SU-DHL-6 (cell line): ENCODE results near the gene CKM.

Experiments used
- H2AFZ ChIP-seq: fragments of 200-600 bp; sonication (generic); 2 replicates; pipeline ENCODE4 v1.6.1; 2014; ENCODE audit warnings: low read depth, mild to moderate bottlenecking, moderate library complexity, mixed read lengths, antibody characterized with exemption, low read length; ENCODE audit not compliant: severe bottlenecking
- H3F3A ChIP-seq: fragments of 200-600 bp; shearing (Covaris generic); 2 replicates; pipeline ENCODE4 v1.6.0; 2016; ENCODE audit warnings: antibody characterized with exemption, mild to moderate bottlenecking; ENCODE audit not compliant: insufficient read depth
- H3K27ac ChIP-seq: fragments of 200-600 bp; sonication (generic); 2 replicates; pipeline ENCODE4 v1.5.1; 2016; ENCODE audit warnings: low read depth, mild to moderate bottlenecking, low read length, moderate library complexity, mixed read lengths
- H3K27me3 ChIP-seq: fragments of 200-600 bp; sonication (generic), shearing (Covaris generic); 2 replicates; pipeline ENCODE4 v1.6.0; 2014; ENCODE audit warnings: mild to moderate bottlenecking, low read length
- H3K36me3 ChIP-seq: fragments of 200-600 bp; sonication (generic); 2 replicates; pipeline ENCODE4 v1.6.1; 2014; ENCODE audit warnings: mild to moderate bottlenecking, low read length, mixed read lengths
- H3K4me2 ChIP-seq: fragments of 300-600, 200-600 bp; shearing (Covaris generic), sonication (generic); 2 replicates; pipeline ENCODE4 v1.6.0; 2014; ENCODE audit warnings: low read length, low read depth, mild to moderate bottlenecking; ENCODE audit not compliant: poor library complexity, severe bottlenecking
- H3K4me3 ChIP-seq: fragments of 200-600 bp; sonication (generic); 2 replicates; pipeline ENCODE4 v1.5.1; 2014; ENCODE audit warnings: antibody characterized with exemption, low read length, mild to moderate bottlenecking, mixed read lengths; ENCODE audit not compliant: insufficient read depth, poor library complexity, severe bottlenecking
- H3K79me2 ChIP-seq: fragments of 200-600 bp; sonication (generic); 2 replicates; pipeline ENCODE4 v1.6.1; 2014; ENCODE audit warnings: mild to moderate bottlenecking, low read length, moderate library complexity; ENCODE audit not compliant: insufficient read depth
- H3K9ac ChIP-seq: fragments of 200-600 bp; sonication (generic); 2 replicates; pipeline ENCODE4 v1.7.0; 2014; ENCODE audit warnings: mild to moderate bottlenecking, low read length
- H3K9me2 ChIP-seq: fragments of 200-600 bp; sonication (generic); replicated peaks from 2 replicates; pipeline ENCODE4 v1.6.1; 2014; ENCODE audit warnings: low read length; ENCODE audit not compliant: insufficient read depth
- H3K9me3 ChIP-seq: fragments of 200-600 bp; sonication (generic); 2 replicates; pipeline ENCODE4 v1.6.1; 2014; ENCODE audit warnings: low read length, mixed read lengths; ENCODE audit not compliant: insufficient read depth
- H4K20me1 ChIP-seq: fragments of 200-600 bp; sonication (generic); 2 replicates; pipeline ENCODE4 v1.6.1; 2014; ENCODE audit warnings: low read depth, mild to moderate bottlenecking, antibody characterized with exemption, low read length, moderate library complexity, mixed read lengths
- CTCF ChIP-seq: fragments of 200-600 bp; sonication (generic); IDR thresholded peaks from one replicate; pipeline ENCODE4 v1.5.1; 2017; ENCODE audit warnings: antibody characterized with exemption, mild to moderate bottlenecking, low read length, moderate library complexity; ENCODE audit not compliant: insufficient read depth, poor library complexity, severe bottlenecking
- EZH2phosphoT487 ChIP-seq: fragments of 200-600 bp; sonication (generic), shearing (Covaris generic); conservative IDR thresholded peaks from 2 replicates; pipeline ENCODE4 v1.6.1; 2018; ENCODE audit warnings: mild to moderate bottlenecking, antibody characterized with exemption, low read length, moderate library complexity, mixed read lengths

Gene CKM

DNA sequence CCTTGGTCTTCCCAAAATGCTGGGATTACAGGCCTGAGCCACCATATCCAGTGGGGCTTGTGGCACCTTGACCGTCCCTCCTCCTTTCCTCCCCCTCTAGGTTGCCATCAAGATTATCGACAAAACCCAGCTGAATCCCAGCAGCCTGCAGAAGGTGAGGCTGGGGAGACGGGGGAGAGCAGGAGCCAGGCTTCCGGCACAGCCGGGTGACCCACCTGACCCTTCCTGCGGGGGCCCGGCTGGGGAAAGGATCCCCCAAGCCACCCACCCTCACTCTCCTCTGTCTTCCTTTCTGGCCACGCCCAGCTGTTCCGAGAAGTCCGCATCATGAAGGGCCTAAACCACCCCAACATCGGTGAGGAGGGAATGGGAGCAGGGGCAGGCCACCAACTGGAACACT, 59.7 kb downstream of the CKM start:
- no peaks in the 10 kb centered on the region for H3K27me3 ChIP-seq
- no peak overlapping the region for H3K4me2 ChIP-seq
- H2AFZ ChIP-seq: no peak overlapping the region
- H4K20me1 ChIP-seq: no peaks in the 10 kb centered on the region
- no peaks in the 10 kb centered on the region for H3K9me2 ChIP-seq
- no peak overlapping the region for H3K27ac ChIP-seq
- H3K9ac ChIP-seq: no peak overlapping the region
- TF ChIP-seq EZH2phosphoT487 (no peak), CTCF (no peak)
- H3K9me3 ChIP-seq: no peaks in the 10 kb centered on the region
- H3K79me2 ChIP-seq: no peaks in the 10 kb centered on the region
- 0 out of 2 replicates have a peak, but pooled peaks cover 6% of the 10 kb centered on the region for H3F3A ChIP-seq
- no peaks in the 10 kb centered on the region for H3K36me3 ChIP-seq
- no peak overlapping the region for H3K4me3 ChIP-seq

DNA sequence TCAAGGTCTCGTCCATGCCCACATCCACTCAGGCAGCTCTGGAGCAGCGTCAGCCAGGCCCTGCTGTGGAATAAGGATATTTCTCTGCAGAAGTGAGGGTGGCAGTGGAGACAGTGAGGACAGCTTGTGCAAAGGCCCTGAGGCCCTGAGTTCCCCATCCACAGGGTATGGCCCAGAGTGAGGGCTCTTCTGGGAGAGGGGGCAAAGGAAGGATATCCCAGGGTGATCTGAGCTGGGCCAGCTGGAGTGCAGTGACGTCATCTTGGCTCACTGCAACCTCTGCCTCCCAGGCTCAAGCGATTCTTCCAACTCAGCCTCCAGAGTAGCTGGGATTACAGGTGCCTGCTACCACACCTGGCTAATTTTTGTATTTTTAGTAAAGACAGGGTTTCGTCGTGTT, 60.1 kb downstream of the CKM start:
- Histone ChIP-seq H2AFZ (no peak overlapping the region), H4K20me1 (no peaks in the 10 kb centered on the region), H3K9ac (no peak overlapping the region), H3F3A (0 out of 2 replicates have a peak, but pooled peaks cover 6% of the 10 kb centered on the region), H3K4me3 (no peak overlapping the region), H3K9me3 (no peaks in the 10 kb centered on the region), H3K4me2 (no peak overlapping the region), H3K27ac (no peak overlapping the region), H3K9me2 (no peaks in the 10 kb centered on the region), H3K36me3 (no peaks in the 10 kb centered on the region), H3K27me3 (no peaks in the 10 kb centered on the region), H3K79me2 (no peaks in the 10 kb centered on the region)
- no peak for TF ChIP-seq CTCF
- no peak for TF ChIP-seq EZH2phosphoT487

DNA sequence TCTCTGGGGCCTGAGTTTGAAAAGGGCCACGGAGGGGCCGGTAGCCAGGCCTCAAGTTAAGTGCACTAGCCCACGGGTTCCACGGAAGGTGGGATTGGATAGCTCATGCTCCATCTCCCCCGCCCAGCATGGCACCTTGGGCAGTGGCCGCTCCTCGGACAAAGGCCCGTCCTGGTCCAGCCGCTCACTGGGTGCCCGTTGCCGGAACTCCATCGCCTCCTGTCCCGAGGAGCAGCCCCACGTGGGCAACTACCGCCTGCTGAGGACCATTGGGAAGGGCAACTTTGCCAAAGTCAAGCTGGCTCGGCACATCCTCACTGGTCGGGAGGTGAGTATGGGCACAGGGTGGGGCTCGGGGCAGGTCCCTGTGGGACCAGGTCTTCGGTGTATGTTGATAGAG, 63.8 kb downstream of the CKM start:
- Histone ChIP-seq H4K20me1 (no peaks in the 10 kb centered on the region), H3K9me3 (no peaks in the 10 kb centered on the region), H3K79me2 (no peaks in the 10 kb centered on the region), H3K27me3 (no peaks in the 10 kb centered on the region), H3K9me2 (no peaks in the 10 kb centered on the region), H3F3A (0 out of 2 replicates have a peak, but pooled peaks cover 6% of the 10 kb centered on the region), H3K27ac (no peak overlapping the region), H3K9ac (no peak overlapping the region), H3K36me3 (no peaks in the 10 kb centered on the region), H2AFZ (no peak overlapping the region), H3K4me3 (no peak overlapping the region), H3K4me2 (no peak overlapping the region)
- TF ChIP-seq EZH2phosphoT487 (no peak), CTCF (no peak)

DNA sequence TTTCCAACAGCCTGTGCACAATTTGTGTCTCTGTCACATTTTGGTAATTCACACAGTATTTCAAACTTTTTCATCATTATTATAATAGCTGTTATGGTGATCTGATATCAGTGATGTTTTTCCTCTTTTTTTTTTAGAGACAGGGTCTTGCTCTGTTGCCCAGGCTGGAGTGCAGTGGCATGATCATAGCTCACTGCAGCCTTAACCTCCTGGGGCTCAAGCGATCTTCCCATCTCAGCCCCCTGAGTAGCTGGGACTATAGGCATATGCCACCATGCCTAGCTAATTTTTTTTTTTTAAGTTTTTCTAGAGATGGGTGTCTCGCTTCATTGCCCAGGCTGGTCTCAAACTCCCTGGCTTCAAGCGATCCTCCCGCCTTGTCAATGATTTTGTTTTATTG, 65.8 kb downstream of the CKM start:
- H4K20me1 ChIP-seq: no peaks in the 10 kb centered on the region

More for the DNA sequence above, 65.8 kb downstream of the CKM start:
- Histone ChIP-seq H3K9me3 (no peaks in the 10 kb centered on the region), H3K36me3 (no peaks in the 10 kb centered on the region), H3K4me3 (no peak overlapping the region), H3K9me2 (no peaks in the 10 kb centered on the region), H3K4me2 (no peak overlapping the region), H3K9ac (no peak overlapping the region), H3F3A (0 out of 2 replicates have a peak, but pooled peaks cover 6% of the 10 kb centered on the region), H3K79me2 (no peaks in the 10 kb centered on the region), H3K27me3 (no peaks in the 10 kb centered on the region), H3K27ac (no peak overlapping the region), H2AFZ (no peak overlapping the region)
- no peak for TF ChIP-seq CTCF
- TF ChIP-seq EZH2phosphoT487: no peak
